Tibial artery (tissue), 4 donors: Measurements from ENCODE around the gene EHD1.

Experiments used
- DNase-seq, 2 donors: peaks; one replicate each; pipeline ENCODE4 v3.0.0-alpha.2; 2019
- H3K27ac ChIP-seq, 2 donors: fragments of 200-600 bp; sonication (generic) in 1 of 2; 1 replicate in 1 of 2; 2 replicates in 1 of 2; pipeline ENCODE4 v1.5.1; 2018 to 2019; ENCODE audit warnings: mild to moderate bottlenecking in 1 of 2
- H3K27me3 ChIP-seq, 2 donors: fragments of 200-600 bp; sonication (generic) in 1 of 2; one replicate each; pipeline versions ENCODE4 v1.5.1 to v1.6.0; 2016 to 2019
- H3K36me3 ChIP-seq, 3 donors: fragments of 200-600 bp; sonication (generic) in 2 of 3; one replicate each; pipeline ENCODE4 v1.5.1; 2016 to 2019; ENCODE audit warnings: mild to moderate bottlenecking in 2 of 3
- H3K4me1 ChIP-seq, 4 donors: fragments of 200-600 bp; sonication (generic) in 2 of 4; 1 replicate in 3 of 4; 2 replicates in 1 of 4; pipeline ENCODE4 v1.5.1; 2016 to 2019
- H3K4me3 ChIP-seq, 2 donors: fragments of 200-600 bp; sonication (generic) in 1 of 2; 1 replicate in 1 of 2; 2 replicates in 1 of 2; pipeline ENCODE4 v1.5.1; 2018 to 2019; ENCODE audit warnings: mild to moderate bottlenecking in 2 of 2
- H3K9me3 ChIP-seq, 3 donors: fragments of 200-600 bp; sonication (generic) in 1 of 3; one replicate each; pipeline ENCODE4 v1.5.1; 2016 to 2019
- CTCF ChIP-seq, 2 experiments: fragments of 200-600 bp in 1 of 2; fragments of 450-650 bp in 1 of 2; IDR thresholded peaks; one replicate each; pipeline ENCODE4 v1.5.1; 2017 to 2019; ENCODE audit warnings: antibody characterized with exemption in 2 of 2, mild to moderate bottlenecking in 1 of 2, moderate library complexity in 1 of 2
- intact Hi-C: fragments of 100-400 bp; cut with DNase I; formaldehyde crosslinking; loops from one replicate; pipeline ENCODE4 v1.15.0; 2023; ENCODE audit warnings: low total_unique reads

Gene EHD1

DNA sequence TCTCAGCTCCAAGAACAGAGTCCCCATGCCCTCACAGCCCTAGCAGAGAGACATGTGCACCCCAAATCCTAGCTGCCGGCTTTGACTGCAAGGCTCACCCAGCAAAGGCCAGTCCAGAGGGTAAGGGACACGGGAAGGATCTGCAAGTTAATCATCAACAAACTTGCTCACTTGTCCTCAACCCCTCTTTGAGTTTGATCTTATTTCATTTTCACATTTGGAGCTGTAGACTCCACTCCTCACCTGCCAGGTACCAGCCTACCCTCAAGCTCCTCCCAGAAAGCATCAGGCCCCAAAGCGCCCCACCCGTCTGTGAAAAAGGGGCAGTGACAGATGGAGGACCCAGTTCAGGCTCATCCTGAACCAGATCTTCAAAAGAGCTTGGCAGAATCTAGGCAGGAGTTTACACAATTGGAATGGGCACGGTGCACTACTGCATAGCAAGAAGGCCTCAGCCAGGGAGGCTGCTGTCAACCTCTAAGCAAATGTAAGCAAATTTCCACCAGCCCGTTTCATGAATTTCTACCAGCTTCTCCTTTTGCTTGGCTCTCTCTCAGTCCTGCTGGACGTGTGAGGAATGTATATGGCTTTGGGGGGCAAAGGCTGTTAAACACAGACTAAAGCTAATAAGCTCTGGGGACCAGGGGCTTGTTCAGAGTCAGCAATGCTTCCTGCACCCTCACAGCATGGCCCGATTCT lies 5.5 kb downstream of the EHD1 start:
- no peak for TF ChIP-seq CTCF (IDR thresholded peaks at IDR 0.05)
- intact Hi-C loops, result no loop called here
- DNase-seq, result no peak
- Histone ChIP-seq H3K27me3 (no peaks in the 10 kb centered on the region), H3K4me3 (no peak overlapping the region), H3K9me3 (no peaks in the 10 kb centered on the region), H3K4me1 (peaks cover 9 to 91% (median 84%) of the 10 kb centered on the region in 4 donors), H3K36me3 (peaks cover 13 to 47% (median 26%) of the 10 kb centered on the region in 3 donors), H3K27ac (peak overlapping the region; percentile 91 to 97)

GRCh38 chr11:64871492-64871891 lies 6.9 kb downstream of the EHD1 start:
- Histone ChIP-seq H3K36me3 (peaks cover 13 to 50% (median 26%) of the 10 kb centered on the region in 3 donors), H3K27ac (peak overlapping the region; percentile 91 to 97), H3K27me3 (no peaks in the 10 kb centered on the region), H3K4me1 (peaks cover 9 to 100% (median 93%) of the 10 kb centered on the region in 4 donors), H3K4me3 (peak overlapping the region in 1 of 2 donors; percentile 24), H3K9me3 (no peaks in the 10 kb centered on the region)
- no peak for TF ChIP-seq CTCF (IDR thresholded peaks at IDR 0.05)
- DNase-seq, result no peak
- intact Hi-C loops, result no loop called here

GRCh38 chr11:64870893-64871466 lies 7.4 kb downstream of the EHD1 start:
- peaks cover 9 to 100% (median 93%) of the 10 kb centered on the region in 4 donors for H3K4me1 ChIP-seq
- intact Hi-C loops, result no loop called here
- TF ChIP-seq CTCF (IDR thresholded peaks at IDR 0.05), result no peak
- no peaks in the 10 kb centered on the region for H3K9me3 ChIP-seq
- peak overlapping the region; percentile 23 to 24 for H3K4me3 ChIP-seq
- H3K27ac ChIP-seq, result peak overlapping the region; percentile 91 to 97
- H3K36me3 ChIP-seq, result peaks cover 13 to 50% (median 26%) of the 10 kb centered on the region in 3 donors
- H3K27me3 ChIP-seq, result no peaks in the 10 kb centered on the region
- DNase-seq, result no peak

- H3K27ac ChIP-seq, result peak overlapping the region; percentile 91 to 97
- peaks cover 9 to 100% (median 93%) of the 10 kb centered on the region in 4 donors for H3K4me1 ChIP-seq
- H3K9me3 ChIP-seq, result no peaks in the 10 kb centered on the region
- intact Hi-C loops, result no loop called here
- no peaks in the 10 kb centered on the region for H3K27me3 ChIP-seq
- DNase-seq, result peak; percentile 66 to 87
- H3K4me3 ChIP-seq, result peak overlapping the region; percentile 23 to 24
- no peak for TF ChIP-seq CTCF (IDR thresholded peaks at IDR 0.05)
- peaks cover 13 to 50% (median 26%) of the 10 kb centered on the region in 3 donors for H3K36me3 ChIP-seq
Measured at GRCh38 chr11:64870176-64870892, 8.1 kb downstream of the EHD1 start.

DNA sequence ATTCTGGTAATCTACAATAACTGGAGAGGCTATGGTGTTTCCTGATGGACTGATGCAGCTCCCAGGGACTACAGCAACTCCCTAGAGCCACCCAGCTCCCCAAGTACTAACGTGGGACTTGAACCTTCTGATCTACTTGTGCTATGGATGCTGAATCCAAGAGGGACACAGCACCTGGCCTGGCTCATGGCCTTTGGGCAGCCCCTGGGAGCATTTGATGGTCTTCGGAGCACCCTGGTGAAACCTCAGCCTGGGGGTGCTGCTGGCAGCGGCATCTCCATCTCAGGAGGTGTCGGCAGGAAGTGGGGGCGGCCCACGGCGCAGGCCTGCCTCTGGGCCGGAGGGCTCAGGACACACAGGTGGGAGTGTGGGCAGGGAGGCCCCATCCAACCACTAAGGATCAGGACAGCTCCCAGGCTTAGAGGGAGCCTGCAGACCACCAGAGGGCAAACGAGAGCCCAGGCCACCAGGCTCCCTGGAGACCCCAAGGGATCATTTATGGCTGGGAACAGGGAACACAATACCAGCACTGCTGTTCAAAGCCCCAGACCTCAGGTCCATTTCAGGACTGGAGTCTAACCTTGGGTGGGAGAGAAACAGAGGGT lies 8.7 kb downstream of the EHD1 start:
- TF ChIP-seq CTCF (IDR thresholded peaks at IDR 0.05), result peak; percentile 15 to 35
- H3K27ac ChIP-seq, result peak overlapping the region; percentile 91 to 97
- intact Hi-C loops, result no loop called here
- H3K4me3 ChIP-seq, result peak overlapping the region; percentile 23 to 24
- H3K9me3 ChIP-seq, result no peaks in the 10 kb centered on the region
- H3K27me3 ChIP-seq, result no peaks in the 10 kb centered on the region
- H3K36me3 ChIP-seq, result peaks cover 13 to 47% (median 26%) of the 10 kb centered on the region in 3 donors
- no peak for DNase-seq
- H3K4me1 ChIP-seq, result peaks cover 9 to 100% (median 93%) of the 10 kb centered on the region in 4 donors
